ENCODE data around the gene TXNL4A.

The TXNL4A gene

DNA sequence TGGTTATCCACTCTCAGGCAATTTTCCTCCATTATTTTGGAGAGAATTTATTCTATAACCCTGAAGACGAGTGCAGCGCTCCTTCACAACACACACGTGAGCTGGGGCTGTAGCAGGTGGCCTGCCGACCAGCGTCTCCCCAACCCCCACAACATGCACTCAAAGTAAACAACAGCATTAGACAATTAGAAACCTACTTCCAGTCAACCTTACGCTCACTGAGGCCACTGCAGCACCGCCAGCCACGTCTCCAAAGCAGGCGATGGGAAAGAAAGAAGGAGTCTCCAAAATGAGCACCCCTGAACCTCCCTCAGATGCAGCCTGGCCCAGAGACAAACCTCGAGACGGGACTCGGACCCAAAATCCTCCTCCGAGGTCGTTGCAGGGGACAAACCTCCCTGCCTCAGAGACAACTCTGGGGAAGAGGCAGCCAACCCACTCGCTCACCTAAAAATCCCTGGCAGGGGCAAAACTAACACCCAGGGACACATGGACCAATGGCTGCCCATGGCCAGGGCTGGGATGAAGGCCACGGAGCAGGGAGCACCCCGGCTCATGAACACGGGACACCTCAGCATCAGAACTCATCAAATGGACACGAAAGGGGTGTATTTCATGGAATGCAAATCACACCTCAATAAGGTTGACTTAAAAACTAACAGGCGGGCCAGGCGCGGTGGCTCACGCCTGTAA, 39.5 kb downstream of the TXNL4A start:
- H3K4me1 ChIP-seq (ENCODE audit: control insufficient read depth, insufficient read depth, low read length): peaks cover 26% of the 10 kb centered on the region
- no peak overlapping the region for H3K27ac ChIP-seq (ENCODE audit: low read length)
- H3K36me3 ChIP-seq (ENCODE audit: control insufficient read depth in 2 of 2, insufficient read depth in 2 of 2, low read length in 2 of 2): peaks cover 0 to 2% of the 10 kb centered on the region in 2 donors
- peaks cover 0 to 7% of the 10 kb centered on the region in 2 donors for H3K27me3 ChIP-seq (ENCODE audit: control insufficient read depth in 1 of 2, insufficient read depth in 2 of 2, low read length in 2 of 2)
- no peaks in the 10 kb centered on the region for H3K9me3 ChIP-seq (ENCODE audit: control insufficient read depth in 2 of 2, low read length in 2 of 2)
- no peak overlapping the region for H3K9ac ChIP-seq (ENCODE audit: low read length in 2 of 2)
- no peak overlapping the region for H3K4me3 ChIP-seq (ENCODE audit: low read length in 2 of 2)

DNA sequence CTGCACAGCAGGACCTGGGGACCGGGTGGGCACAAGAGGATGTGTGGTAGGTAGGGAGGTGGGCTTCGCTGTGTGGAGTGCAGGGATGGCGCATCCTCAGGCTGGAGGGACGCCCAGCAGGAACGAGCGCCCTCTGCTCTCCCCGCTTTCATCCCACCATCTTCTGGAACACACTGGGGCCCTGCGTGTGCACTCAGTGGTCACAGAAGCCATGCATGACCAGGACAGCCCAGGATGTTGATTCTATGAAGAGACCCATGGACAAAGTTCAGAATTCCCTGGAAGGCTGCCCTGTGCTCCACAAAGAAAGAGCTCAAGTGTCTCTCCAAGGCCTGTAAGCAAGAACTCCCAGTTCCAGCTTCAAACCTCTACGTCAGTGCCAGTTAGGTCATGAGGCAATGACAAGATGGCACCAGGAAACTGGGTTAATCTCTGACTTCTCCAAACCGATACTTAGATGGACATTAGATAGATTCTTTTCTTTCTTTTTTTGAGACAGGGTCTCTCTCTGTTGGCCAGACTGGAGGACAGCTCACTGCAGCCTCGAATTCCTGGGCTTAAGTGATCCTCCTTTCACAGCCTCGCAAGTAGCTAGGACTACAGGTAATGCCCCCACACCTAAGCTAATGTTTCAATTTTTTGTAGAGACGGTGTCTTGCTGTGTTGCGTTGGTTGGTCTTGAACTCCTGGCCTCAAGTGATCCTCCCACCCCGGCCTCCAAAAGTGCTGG, 40.3 kb downstream of the TXNL4A start:
- no peak overlapping the region for H3K4me3 ChIP-seq (ENCODE audit: low read length in 2 of 2)
- no peak overlapping the region for H3K27ac ChIP-seq (ENCODE audit: low read length)
- H3K27me3 ChIP-seq (ENCODE audit: control insufficient read depth in 1 of 2, insufficient read depth in 2 of 2, low read length in 2 of 2): peaks cover 0 to 7% of the 10 kb centered on the region in 2 donors
- H3K9me3 ChIP-seq (ENCODE audit: control insufficient read depth in 2 of 2, low read length in 2 of 2): no peaks in the 10 kb centered on the region
- peaks cover 2% of the 10 kb centered on the region in 2 donors for H3K36me3 ChIP-seq (ENCODE audit: control insufficient read depth in 2 of 2, insufficient read depth in 2 of 2, low read length in 2 of 2)
- H3K9ac ChIP-seq (ENCODE audit: low read length in 2 of 2): no peak overlapping the region
- peaks cover 26% of the 10 kb centered on the region for H3K4me1 ChIP-seq (ENCODE audit: control insufficient read depth, insufficient read depth, low read length)

DNA sequence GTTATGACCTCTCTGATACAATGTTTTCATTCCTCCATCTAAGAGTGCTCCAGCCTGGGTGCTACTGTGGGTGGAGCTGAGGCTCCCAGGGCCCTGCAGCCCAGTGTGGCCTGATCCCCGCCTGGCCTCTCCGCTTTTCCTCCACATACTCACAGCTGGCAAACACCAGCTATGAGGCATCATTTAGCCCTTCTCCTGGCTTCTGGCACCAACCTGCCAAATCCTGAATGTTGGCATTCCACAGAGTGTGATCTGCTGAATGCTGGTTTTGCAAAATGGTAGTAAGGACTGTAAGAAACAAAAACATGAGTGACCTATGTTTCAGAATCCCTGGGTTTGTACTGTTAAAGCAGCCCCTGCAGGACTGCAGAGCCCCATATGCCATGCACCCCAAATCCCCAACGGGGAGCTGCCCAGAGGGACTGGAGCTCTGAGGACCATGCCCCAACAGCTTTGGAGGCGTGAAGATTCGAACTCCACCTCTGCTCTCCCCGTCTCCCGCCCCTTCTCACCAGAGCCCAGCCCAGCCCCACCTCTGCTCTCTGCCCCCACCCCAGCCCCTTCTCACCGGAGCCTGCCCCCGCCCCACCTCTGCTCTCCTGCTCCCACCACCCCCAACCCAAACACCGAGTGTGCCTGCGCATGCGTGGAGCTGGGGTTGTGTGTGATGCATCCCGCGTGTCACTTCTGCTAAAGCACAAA, 41.2 kb downstream of the TXNL4A start:
- Histone ChIP-seq H3K9me3 (ENCODE audit: control insufficient read depth in 2 of 2, low read length in 2 of 2) (no peaks in the 10 kb centered on the region), H3K4me1 (ENCODE audit: control insufficient read depth, insufficient read depth, low read length) (peaks cover 24% of the 10 kb centered on the region), H3K4me3 (ENCODE audit: low read length in 2 of 2) (no peak overlapping the region), H3K36me3 (ENCODE audit: control insufficient read depth in 2 of 2, insufficient read depth in 2 of 2, low read length in 2 of 2) (peaks cover 6 to 8% of the 10 kb centered on the region in 2 donors), H3K27ac (ENCODE audit: low read length) (no peak overlapping the region), H3K9ac (ENCODE audit: low read length in 2 of 2) (no peak overlapping the region), H3K27me3 (ENCODE audit: control insufficient read depth in 1 of 2, insufficient read depth in 2 of 2, low read length in 2 of 2) (peaks cover 0 to 4% of the 10 kb centered on the region in 2 donors)

DNA sequence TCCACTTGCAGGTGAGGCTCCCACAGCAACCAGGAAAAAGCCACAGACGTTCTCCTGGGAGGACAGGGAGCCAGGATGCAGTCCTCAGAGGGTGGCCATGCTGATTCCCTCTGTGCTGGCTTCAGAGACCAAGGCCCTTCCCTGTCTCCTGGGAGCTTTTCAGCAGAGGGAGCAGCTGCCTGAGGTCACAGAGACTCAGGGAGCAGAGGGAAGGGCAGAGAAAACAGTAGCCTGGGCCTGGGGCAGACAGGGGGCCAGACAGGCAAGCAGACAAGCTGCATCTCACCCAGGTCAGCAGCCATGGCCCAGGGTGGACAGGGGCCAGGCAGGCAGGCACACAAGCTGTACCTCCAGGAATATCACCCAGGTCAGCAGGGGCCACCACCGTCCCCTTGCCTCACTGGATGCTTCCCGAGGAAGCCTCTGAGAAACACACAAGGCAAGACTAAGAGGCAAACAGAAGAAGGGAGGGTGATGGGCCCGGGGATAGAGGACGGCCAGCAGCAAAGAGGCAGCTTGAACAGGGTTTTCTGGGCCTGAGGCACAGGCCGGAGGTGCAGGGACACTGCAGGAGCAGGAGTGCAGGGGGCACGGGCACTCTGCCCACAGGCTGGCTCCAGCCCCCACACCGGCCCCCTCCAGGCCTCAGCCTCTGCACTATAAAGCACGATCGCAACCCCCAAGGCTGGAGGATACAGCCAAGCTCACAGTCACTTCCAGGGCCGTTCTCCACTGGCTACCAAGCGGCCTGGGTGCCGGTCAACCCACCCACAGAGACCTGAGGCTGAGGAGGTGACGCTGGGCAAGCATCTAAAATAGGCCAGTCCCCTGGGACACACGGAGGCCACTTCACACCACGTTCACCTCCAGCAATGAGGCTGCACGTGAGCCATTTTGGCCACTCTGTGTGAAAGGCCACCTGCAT, 43.0 kb downstream of the TXNL4A start:
- no peak overlapping the region for H3K27ac ChIP-seq (ENCODE audit: low read length)
- no peaks in the 10 kb centered on the region for H3K9me3 ChIP-seq (ENCODE audit: control insufficient read depth in 2 of 2, low read length in 2 of 2)
- no peaks in the 10 kb centered on the region for H3K27me3 ChIP-seq (ENCODE audit: control insufficient read depth in 1 of 2, insufficient read depth in 2 of 2, low read length in 2 of 2)
- H3K9ac ChIP-seq (ENCODE audit: low read length in 2 of 2): no peak overlapping the region
- H3K4me1 ChIP-seq (ENCODE audit: control insufficient read depth, insufficient read depth, low read length): peaks cover 13% of the 10 kb centered on the region
- peaks cover 12 to 20% of the 10 kb centered on the region in 2 donors for H3K36me3 ChIP-seq (ENCODE audit: control insufficient read depth in 2 of 2, insufficient read depth in 2 of 2, low read length in 2 of 2)
- no peak overlapping the region for H3K4me3 ChIP-seq (ENCODE audit: low read length in 2 of 2)

DNA sequence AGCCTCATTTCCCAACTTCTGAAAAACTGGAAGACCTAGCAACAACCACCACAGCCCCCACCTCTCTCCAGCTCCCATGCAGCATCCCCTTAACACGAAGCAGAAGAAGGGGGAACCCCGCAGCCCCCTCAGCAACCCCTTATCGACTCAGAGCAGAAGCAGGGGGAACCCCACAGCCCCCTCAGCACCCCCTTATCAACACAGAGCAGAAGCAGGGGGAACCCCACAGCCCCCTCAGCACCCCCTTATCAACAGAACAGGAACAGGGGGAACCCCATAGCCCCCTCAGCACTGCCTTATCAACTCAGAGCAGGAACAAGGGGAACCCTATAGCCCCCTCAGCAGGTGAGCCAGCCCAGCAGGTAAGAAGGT, 43.6 kb downstream of the TXNL4A start:
- Histone ChIP-seq H3K36me3 (ENCODE audit: control insufficient read depth in 2 of 2, insufficient read depth in 2 of 2, low read length in 2 of 2) (peaks cover 12 to 25% of the 10 kb centered on the region in 2 donors), H3K4me1 (ENCODE audit: control insufficient read depth, insufficient read depth, low read length) (peaks cover 7% of the 10 kb centered on the region), H3K4me3 (ENCODE audit: low read length in 2 of 2) (no peak overlapping the region), H3K9ac (ENCODE audit: low read length in 2 of 2) (no peak overlapping the region), H3K27ac (ENCODE audit: low read length) (no peak overlapping the region), H3K9me3 (ENCODE audit: control insufficient read depth in 2 of 2, low read length in 2 of 2) (no peaks in the 10 kb centered on the region), H3K27me3 (ENCODE audit: control insufficient read depth in 1 of 2, insufficient read depth in 2 of 2, low read length in 2 of 2) (no peaks in the 10 kb centered on the region)

DNA sequence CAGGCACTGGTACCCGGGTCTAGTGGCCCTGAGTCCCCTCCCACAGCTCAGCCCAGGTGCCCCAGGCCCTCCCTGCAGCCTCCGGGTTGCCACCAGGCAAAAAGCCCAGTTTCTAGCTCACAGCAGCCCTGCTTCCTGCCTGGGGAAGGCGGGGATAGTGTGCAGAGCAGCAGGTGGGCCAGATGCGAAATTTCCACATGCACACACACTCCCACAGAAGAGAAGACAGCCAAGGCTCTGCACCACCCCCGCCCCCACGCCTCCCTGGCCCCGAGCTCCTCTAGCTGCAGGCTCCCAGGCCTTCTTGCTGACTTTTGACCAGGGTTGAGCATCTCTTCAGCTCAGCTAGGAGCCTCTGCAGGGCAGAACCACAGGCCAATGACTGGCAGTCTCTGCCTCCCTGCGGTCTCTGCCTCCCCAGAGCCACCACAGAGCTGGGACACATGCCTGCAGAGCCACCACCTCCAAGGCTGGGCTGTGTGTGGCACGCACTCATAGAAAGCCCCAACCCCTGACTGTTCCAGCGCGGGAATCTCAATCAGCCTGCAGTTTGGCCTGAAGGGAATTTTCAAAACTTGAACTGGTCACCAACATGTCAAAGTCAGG, 44.1 kb downstream of the TXNL4A start:
- Histone ChIP-seq H3K9ac (ENCODE audit: low read length in 2 of 2) (no peak overlapping the region), H3K9me3 (ENCODE audit: control insufficient read depth in 2 of 2, low read length in 2 of 2) (no peaks in the 10 kb centered on the region), H3K4me3 (ENCODE audit: low read length in 2 of 2) (no peak overlapping the region), H3K27ac (ENCODE audit: low read length) (no peak overlapping the region), H3K27me3 (ENCODE audit: control insufficient read depth in 1 of 2, insufficient read depth in 2 of 2, low read length in 2 of 2) (no peaks in the 10 kb centered on the region), H3K4me1 (ENCODE audit: control insufficient read depth, insufficient read depth, low read length) (peaks cover 3% of the 10 kb centered on the region), H3K36me3 (ENCODE audit: control insufficient read depth in 2 of 2, insufficient read depth in 2 of 2, low read length in 2 of 2) (peaks cover 12 to 25% of the 10 kb centered on the region in 2 donors)

DNA sequence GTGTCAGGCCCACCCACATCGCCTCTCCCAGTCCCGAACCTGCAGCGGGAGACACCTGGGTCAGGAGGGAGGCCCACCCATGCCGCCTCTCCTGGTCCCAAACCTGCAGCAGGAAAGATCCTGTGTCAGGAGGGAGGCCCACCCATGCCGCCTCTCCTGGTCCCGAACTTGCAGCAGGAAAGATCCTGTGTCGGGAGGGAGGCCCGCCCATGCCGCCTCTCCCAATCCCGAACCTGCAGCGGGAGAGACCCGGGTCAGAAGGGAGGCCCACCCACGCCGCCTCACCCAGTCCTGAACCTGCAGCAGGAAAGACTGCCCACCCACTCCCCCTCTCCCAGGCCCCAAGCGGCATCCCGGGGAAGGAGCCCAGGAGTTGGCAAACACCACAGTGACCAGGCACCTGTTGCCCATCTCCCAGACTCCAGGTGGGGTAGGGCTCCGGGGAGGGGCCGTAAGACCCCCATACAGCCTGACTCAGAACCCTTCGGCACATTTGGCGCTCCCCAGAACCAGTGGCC, 44.7 kb downstream of the TXNL4A start:
- Histone ChIP-seq H3K27ac (ENCODE audit: low read length) (no peak overlapping the region), H3K9me3 (ENCODE audit: control insufficient read depth in 2 of 2, low read length in 2 of 2) (no peaks in the 10 kb centered on the region), H3K4me1 (ENCODE audit: control insufficient read depth, insufficient read depth, low read length) (no peaks in the 10 kb centered on the region), H3K9ac (ENCODE audit: low read length in 2 of 2) (no peak overlapping the region), H3K36me3 (ENCODE audit: control insufficient read depth in 2 of 2, insufficient read depth in 2 of 2, low read length in 2 of 2) (peaks cover 12 to 25% of the 10 kb centered on the region in 2 donors), H3K4me3 (ENCODE audit: low read length in 2 of 2) (no peak overlapping the region), H3K27me3 (ENCODE audit: control insufficient read depth in 1 of 2, insufficient read depth in 2 of 2, low read length in 2 of 2) (no peaks in the 10 kb centered on the region)

DNA sequence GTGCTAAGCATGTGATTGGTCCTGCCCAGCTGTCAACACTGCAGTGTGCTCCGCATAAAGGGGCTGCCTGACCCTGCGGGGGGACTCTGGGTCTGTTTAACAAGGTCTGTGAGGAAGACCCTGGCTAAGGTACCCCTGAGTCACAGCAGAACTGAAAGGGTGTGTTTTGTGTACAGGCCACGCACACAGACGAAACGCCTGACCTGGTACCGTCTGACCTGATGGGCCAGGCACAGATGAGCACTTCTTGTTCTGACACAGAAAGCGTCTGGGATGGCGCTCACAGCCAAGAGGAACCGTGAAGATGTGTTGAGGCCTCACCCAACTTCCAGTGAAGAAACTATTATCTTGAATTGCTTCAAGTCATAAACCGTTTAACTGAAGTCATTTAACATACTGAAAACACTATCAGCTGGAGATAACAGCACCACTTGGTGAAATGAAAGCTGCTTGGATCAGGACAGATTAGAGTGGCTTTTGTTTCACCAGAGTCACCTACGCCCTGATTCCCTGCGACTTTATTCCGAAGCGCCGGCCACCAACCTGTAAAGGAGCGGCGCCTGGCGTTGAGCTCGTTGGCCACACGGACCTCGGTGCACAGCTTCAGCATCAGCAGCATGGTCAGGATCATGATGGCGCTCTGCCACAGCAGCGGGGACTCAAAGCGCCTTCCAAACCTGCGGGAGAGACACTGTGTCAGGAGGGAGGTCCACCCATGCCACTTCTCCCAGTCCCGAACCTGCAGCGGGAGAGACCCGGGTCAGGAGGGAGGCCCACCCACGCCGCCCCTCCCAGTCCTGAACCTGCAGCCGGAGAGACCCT, 45.4 kb downstream of the TXNL4A start:
- no peak overlapping the region for H3K27ac ChIP-seq (ENCODE audit: low read length)
- no peak overlapping the region for H3K9ac ChIP-seq (ENCODE audit: low read length in 2 of 2)
- peaks cover 15 to 25% of the 10 kb centered on the region in 2 donors for H3K36me3 ChIP-seq (ENCODE audit: control insufficient read depth in 2 of 2, insufficient read depth in 2 of 2, low read length in 2 of 2)

DNA sequence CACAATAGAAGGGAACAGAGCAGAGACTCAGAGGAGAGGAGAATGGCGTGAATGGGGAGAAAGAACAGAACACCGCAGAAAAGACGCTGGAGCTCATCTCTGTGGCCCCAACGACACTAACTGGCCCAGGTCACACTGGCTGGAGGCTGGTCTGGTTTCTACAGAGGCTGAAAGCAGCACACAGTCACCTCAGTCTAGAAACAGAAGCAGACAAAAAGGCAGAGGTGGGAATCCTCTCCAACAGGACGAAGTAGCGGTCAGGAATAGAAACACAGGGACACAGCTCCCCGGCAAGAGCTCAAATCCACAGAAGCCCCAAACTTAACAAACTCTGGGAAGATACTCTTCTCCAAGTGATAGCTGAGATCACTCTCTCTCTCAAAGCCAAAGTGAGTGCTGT, 46.2 kb downstream of the TXNL4A start:
- peaks cover 13 to 25% of the 10 kb centered on the region in 2 donors for H3K36me3 ChIP-seq (ENCODE audit: control insufficient read depth in 2 of 2, insufficient read depth in 2 of 2, low read length in 2 of 2)

More for the DNA sequence above, 45.4 kb downstream of the TXNL4A start:
- no peaks in the 10 kb centered on the region for H3K9me3 ChIP-seq (ENCODE audit: control insufficient read depth in 2 of 2, low read length in 2 of 2)
- no peak overlapping the region for H3K4me3 ChIP-seq (ENCODE audit: low read length in 2 of 2)
- H3K27me3 ChIP-seq (ENCODE audit: control insufficient read depth in 1 of 2, insufficient read depth in 2 of 2, low read length in 2 of 2): no peaks in the 10 kb centered on the region
- H3K4me1 ChIP-seq (ENCODE audit: control insufficient read depth, insufficient read depth, low read length): no peaks in the 10 kb centered on the region

More for the DNA sequence above, 46.2 kb downstream of the TXNL4A start:
- H3K9ac ChIP-seq (ENCODE audit: low read length in 2 of 2): no peak overlapping the region
- no peaks in the 10 kb centered on the region for H3K4me1 ChIP-seq (ENCODE audit: control insufficient read depth, insufficient read depth, low read length)
- H3K4me3 ChIP-seq (ENCODE audit: low read length in 2 of 2): no peak overlapping the region
- no peak overlapping the region for H3K27ac ChIP-seq (ENCODE audit: low read length)
- no peaks in the 10 kb centered on the region for H3K27me3 ChIP-seq (ENCODE audit: control insufficient read depth in 1 of 2, insufficient read depth in 2 of 2, low read length in 2 of 2)
- no peaks in the 10 kb centered on the region for H3K9me3 ChIP-seq (ENCODE audit: control insufficient read depth in 2 of 2, low read length in 2 of 2)
